ENCODE measurements around the gene ACOD1.
"Not testable (repeated sequence)": the region's sequence is repeated elsewhere in the genome, so short reads cannot be mapped to it uniquely, and the experiment has no call there.

Gene ACOD1

DNA sequence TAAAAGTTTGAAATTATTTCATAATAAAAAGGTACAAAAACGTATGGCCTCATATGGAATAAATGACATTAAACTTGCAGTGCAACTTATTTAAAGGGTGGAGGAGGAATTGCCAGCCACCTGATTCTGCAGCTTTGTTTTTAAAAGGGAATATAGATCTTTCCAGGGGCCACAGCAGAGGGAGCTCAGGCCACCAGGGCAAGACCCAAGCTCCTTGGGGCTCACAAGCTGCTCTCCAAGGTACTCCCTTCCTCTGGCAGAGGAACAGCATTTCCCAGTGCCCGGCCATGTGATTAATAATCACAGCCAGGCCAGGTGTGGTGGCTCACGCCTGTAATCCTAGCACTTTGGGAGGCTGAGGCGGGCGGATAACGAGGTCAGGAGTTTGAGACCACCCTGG is 6.2 kb downstream of the ACOD1 start:
- no peak for DNase-seq

DNA sequence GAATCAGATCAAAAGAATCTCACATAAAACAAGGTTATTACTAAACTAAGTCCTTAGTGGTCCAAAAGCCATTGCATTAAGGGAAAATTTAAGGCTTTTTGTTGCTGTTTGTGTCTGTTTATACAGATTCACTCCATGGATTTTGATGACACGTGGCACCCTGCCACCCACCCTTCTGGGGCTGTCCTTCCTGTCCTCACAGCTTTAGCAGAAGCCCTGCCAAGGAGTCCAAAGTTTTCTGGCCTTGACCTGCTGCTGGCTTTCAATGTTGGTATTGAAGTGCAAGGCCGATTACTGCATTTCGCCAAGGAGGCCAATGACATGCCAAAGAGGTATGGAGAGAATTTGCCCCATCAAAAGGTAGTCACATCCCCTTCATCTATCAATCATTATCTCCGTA is 6.9 kb downstream of the ACOD1 start:
- no peak for DNase-seq

DNA sequence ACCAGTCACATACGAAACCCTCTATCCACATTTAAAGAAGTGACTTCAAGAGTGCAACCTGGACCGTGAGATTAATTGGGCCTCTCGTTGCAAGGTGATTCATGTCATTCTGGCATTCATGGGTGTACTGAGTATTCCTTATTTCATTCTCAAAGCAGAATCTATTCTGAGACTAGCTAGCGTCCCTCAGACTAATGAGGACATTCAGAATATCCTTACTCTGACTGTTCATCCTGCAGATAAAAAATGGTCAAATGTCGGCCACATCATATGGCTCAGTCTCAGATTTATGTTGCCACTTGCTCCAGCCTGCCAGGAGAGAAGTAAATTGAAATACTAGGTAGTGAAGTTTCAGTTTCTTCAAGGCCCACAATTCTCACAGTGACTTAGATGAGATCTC is 7.3 kb downstream of the ACOD1 start:
- DNase-seq: no peak

DNA sequence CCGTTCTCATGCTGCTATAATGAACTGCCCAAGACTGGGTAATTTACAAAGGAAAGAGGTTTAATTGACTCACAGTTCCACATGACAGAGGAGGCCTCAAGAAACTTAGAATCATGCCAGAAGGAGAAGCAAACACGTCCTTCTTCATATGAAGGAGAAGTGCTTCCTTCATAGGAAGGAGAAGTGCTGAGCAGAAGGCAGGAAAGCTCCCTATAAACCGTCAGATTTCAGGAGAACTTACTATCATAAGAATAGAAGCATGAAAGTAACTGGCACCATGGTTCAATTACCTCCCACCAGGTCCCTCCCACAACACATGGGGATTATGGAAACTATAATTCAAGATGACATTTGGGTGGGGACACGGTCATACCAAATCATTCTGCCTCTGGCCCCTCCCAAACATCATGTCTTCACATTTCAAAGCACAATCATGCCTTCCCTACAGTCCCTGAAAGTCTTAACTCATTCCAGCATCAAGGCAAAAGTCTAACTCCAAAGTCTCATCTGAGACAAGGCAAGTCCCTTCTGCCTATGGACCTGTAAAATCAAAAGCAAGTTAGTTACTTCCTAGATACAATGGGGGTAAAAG is 10.6 kb downstream of the ACOD1 start:
- no peak for DNase-seq

DNA sequence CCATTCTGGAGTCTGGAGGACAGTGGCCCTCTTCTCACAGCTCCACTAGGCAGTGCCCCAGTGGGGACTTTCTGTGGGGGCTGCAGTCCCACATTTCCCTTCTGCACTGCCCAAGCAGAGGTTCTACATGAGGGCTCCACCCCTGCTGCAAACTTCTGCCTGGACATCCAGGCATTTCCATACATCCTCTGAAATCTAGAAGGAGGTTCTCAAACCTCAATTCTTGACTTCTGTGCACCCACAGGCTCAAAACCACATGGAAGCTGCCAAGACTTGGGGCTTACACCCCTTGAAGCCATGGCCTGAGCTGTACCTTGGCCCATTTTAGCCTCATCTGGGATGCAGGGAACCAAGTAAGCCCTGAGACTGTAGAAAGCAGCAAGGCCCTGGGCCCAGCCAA is 11.4 kb downstream of the ACOD1 start:
- DNase-seq: not testable (repeated sequence)

DNA sequence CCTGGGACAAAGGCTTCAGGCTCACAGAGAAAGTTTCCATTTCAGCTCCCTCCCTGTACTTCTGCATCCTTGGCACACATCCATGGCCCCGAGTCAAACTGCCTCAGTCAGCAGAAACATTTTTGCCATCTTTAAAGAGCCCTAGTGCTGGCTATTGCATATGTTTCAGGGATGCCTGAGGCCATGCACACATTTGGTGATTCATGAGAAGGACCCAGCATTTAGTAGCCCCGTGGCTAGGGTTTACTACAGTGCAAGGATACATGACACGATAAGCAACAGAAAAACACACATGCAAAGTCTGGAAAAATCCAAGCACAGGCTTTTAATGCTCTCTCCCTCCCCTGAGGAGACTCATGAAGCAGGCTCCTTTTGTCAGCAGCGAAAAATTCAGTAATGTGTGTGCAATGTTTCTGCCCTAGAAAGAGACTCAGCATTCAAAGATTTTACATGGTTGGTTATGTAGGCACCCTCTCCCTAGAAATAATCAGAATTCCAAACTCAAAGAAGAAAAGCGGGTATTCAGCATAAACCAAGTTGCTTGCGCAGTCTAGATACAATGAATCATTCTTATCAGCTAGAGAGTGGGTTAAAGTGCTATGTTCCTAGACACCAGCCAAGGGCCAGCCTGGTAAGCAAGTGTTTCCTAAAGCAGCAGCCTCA is 17.6 kb downstream of the ACOD1 start:
- DNase-seq: no peak

DNA sequence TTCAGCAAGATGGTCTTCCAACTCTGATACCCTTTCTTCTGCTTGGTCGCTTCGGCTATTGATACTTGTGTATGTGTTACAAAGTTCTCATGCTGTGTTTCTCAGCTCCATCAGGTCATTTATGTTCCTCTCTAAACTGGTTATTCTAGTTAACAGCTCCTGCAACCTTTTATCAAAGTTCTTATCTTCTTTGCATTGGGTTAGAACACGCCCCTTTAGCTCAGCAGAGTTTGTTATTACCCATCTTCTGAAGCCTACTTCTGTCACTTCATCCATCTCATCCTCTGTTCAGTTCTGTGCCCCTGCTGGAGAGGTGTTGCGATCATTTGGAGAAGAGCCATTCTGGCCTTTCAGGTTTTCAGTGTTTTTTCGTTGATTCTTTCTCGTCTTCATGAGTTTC is 18.7 kb downstream of the ACOD1 start:
- DNase-seq: no peak

DNA sequence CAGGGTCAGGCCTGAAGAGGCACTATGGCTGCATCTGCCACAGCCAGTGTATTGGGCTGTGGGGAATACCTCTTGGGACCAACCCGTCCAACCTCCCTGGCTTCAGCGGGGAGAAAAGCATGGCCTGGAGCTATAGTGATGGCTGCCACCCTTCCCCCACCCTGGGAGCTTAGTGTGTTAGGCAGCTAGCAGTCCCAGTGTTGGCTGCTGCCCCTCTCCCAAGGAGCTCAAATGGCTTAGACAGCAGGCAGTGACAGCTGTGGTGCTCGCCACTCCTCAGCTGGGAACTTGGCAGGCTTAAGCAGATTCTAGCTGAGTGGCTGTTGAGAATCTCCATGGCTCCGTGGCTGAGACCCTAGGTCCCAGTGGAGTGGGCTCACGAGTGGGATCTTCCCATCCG is 19.7 kb downstream of the ACOD1 start:
- DNase-seq: no peak

DNA sequence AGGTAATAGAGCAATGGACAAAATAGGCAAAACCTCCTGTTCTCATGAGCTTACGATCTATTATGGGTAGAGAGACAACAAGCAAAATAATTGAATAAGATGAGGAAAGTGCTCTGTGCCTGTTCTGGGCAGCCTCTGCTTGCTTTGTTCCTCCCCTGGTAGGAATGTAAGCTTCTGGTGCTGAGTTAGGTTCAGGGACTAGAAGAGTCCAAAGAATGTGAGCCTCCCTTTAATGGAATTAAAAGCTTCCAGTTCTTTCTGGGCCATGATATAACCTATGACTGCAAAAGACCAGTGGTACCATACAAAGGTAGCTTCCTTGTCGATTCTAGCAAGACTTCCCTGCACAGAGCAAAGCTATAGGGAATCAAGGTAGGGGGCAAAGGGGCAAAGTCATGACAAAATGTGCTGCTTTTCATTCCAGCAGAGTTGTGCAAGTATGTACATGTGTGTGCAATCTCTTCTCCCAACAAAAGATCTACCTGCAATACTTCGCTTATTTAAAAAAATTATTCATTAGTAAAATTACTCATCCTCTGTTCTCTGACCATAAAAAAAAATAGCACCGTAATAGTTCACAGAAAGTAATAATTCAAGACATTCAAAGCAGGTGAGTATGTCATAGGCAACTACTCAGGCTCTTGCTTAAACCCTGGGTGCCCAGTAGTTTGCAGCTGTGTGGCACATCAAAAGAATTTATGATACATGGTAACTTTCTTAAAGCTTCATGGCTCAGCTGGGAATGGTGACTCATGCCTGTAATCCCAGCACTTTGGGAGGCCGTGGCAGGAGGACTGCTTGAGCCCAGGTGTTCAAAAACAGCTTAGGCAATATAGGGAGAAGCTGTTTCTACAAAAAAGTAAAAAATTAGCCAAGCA is 21.4 kb downstream of the ACOD1 start:
- DNase-seq: no peak

DNA sequence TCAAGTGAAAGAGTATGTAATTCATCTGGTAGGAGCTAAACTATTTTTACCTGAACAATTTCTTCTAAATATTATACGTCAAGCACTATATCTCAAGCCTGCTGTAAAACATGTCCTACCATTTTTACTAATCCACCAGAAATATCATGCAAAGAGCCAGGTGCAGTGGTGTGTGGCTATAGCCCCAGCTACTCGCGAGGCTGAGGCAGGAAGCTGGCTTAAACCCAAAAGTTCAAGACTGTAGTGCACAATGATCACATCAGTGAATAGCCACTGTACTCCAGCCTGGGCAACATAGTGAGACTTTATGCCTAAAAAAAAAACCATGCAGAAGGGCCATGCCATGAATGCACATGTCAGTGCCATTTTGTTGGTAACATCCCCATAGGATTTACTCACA is 22.9 kb downstream of the ACOD1 start:
- DNase-seq: no peak

DNA sequence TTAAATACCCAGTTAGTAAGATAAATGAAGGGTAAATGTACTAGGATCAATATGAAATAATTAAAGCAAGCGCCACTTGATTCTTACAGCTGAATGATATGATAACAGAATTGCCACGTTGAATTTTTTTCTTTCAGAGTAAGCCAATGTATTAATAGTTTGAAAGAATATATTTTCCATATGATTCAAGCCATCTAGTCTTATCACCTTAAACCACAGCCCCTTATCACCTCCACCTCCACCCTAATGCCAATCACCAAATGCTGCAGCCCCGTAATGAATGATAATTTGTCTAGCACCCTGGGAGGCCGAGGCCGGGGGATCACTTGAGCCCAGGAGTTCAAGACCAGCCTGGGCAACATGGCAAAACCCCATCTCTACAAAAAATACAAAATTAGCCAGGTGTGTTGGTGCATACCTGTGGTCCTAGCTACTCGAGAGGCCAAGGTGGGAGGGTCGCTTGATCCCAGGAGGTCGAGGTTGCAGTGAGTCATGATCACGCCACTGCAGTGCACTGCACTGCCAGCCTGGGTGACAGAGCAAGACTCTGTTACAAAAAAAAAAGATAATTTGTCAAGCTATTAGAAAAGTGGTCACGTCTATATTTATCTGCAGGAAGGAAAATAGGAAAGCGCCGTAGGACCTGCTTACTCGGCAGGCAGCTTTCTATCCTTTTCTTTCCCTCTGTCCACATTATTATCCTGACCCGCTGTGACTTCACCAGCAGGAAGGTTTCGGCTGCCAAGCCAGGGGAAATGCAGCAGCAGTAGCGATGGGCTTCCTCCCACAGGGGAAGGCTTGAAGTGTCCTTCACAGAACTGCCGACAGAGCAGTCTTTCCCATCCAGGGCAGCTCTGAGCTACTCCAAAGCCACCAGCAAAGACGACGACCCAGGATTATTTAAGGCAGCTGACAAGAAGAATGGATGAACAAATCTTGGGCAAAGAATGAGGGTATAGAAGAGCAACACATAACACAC is 23.8 kb downstream of the ACOD1 start:
- DNase-seq: no peak

DNA sequence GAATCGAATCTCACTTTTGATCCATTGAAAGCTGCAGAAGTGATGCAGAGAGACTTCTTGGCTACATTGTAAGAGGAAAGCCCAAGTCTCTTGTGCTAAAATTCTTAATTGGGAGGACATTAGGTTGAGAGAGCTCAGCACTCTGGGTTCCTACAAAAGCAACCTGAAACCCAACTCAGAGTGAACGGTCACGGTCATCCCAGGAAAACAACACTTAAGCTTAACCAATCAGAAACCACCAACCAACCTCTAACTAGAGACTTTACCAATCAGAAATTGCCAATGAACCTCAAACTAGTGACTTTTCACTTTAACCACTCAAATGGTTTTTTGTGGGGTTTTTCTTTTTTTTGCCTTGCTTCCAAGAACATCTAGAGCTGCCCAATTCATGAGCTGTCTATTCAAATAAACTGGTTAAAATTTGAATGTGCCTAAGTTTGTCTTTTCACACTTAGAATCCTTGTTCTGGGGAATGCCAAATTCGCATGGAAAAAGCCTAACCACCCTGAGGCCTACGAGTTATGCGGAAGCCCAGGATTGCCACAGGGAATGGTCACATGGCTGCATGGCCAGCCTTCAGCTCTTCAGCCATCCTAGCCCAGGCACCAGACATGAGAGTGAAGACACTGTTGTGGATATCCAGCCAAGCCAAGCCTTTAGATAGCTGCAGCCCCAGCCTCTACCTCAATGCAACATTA is 25.8 kb downstream of the ACOD1 start:
- no peak for DNase-seq

DNA sequence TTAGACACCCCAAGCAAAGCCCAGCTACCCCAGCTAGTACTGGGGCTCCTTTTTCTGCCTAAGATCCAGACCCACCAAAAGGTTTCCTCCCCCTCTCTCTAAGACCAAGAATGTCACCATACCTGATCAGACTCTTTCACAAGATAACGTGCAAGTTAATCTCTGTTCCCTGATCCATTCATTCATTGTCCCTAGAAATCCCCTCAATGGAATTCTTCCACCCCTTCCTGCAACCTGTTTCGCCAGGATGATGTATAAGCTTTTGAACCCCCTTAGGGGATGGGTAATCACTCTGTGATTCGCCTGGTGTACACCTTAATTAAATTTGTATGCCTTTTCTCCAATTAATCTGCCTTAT is 26.3 kb downstream of the ACOD1 start:
- DNase-seq: no peak

DNA sequence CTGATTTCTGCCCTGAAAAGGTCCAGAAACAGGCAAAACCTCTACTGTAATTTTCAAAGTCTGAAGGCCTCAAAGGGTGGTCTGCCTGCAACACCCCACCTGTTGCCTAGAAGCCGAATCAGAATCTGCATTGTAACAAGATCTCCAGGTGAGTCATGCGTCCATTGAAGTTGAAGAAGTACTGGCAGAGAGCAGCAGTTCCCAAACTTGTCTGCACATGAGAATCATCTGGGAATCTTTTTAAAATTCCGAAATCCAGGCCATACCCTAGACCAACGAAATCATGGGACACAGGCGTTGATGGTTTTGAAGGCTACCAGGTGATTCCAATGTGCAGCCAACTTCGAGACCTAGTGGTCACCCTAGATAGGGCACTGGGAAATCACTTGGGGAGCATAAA is 27.6 kb downstream of the ACOD1 start:
- no peak for DNase-seq

DNA sequence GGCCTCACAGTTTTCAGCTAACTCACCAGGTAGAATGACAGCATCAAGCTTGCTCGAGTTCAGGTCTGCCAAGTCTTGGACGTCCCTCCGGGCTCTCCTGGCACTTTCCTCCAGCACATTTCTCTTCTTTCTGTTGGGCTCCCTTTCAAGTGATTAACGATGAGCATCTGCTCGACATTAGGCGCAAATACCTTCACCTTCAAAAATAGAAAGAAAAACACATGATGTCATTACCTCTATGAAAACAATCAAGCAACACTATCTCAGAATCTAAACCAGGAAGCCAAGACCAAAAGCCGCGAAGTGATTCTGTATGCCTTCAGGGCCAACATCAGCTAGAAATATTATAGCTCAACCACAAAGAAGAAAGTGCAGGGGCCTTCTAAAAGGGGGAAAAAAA is 28.2 kb downstream of the ACOD1 start:
- DNase-seq: peak in 1 of 2 donors; percentile 43

DNA sequence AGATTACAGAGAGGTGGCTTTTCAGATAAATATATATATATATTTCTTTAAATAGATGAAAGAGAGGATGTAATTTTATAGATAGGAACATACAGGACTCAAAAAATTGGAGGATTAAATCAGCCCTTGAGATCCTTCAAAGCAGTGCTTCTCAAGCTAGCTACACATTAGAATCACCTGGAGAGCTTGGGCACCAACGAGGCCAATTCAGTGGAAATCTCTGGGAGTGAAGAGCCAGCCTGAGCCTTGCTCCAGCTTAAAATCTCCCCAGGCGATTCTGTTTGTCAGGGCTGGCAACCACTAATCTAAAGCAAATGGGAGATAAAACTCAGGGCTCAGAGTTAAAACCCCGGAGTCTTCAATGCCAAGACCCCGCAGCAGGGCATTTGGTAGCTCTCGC is 28.6 kb downstream of the ACOD1 start:
- DNase-seq: no peak

DNA sequence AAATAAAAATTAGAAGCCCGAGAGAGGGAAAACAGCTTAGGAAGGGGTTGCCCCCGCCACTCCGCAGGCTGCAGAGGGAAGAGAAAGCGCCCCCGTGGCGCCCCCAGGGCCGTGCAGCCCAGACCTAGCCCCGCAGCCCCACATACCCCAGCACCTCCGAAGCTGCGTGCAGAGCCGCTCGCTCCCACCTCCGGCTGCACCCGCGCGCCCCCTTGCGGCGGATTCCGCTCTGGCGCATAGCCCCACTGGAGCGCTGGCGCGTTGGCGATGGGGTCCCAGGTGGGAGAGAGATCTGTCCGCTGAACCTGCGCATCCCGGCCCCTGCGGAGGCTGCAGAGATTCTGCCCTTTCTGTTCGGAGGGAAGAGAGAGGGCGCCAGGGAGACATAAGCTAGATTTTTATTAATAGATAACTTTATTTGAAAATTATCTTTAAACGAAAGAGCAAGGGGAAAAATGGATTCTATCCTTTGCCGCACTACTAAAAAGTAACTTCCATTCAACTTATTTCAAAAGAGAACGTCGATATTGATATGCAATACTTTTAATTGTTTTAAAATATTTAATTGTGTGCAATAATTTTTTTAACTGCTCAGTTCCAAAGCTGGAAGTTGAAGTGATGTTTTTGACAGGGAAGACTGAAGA is 31.9 kb downstream of the ACOD1 start:
- peak; percentile 77 to 86 for DNase-seq

DNA sequence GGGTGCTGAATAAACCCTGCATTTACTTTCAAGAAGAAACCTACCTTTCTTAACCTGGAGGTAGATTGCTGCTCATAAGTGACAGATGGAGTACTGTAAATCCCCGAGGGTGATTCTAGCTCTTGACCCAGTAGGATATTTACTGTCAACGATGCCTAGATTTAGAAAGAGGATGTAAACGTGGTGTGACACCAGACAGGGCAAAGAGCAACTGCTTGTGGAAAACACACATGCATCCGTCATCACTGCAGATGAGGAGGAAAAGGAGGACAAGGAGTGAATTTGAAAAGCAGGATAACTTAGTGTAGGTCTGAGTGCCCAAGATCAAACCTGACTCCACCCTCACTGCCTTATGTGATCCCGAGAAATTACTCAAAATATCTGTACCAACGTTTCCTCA is 33.8 kb downstream of the ACOD1 start:
- no peak for DNase-seq

DNA sequence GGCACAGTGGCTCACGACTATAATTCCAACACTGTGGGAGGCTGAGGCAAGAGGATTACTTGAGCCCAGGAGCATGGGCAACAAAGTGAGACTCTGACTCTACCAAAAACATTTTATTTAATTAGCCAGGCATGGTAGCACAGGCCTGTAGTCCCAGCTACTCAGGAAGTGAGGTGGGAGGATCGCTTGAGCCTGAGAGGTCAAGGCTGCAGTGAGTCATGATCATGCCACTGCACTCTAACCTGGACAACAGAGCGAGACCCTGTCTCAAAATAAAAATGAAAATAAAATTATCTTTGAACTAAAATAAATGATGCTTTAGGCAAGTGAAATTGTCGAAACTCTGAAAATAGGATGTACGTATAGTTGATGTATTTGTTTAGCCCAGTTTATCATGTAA is 35.4 kb downstream of the ACOD1 start:
- no peak for DNase-seq

DNA sequence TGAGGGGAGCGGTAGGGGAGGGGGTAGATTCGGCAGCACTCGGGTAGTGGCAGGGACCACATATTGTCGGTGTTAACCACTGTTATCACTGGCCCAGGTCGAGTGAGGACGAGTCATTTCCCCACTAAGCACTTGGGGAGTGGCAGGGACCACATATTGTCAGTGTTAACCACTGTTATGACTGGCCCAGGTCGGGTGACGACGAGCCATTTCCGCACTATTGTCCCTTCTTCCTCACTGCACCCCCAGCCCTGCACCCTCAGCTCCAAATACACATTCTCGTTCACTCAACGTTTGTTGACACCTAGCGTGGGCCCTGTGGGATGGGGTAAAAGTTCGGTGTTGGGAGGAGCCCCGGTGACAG is 43.1 kb downstream of the ACOD1 start:
- DNase-seq: peak; percentile 82 to 89

DNA sequence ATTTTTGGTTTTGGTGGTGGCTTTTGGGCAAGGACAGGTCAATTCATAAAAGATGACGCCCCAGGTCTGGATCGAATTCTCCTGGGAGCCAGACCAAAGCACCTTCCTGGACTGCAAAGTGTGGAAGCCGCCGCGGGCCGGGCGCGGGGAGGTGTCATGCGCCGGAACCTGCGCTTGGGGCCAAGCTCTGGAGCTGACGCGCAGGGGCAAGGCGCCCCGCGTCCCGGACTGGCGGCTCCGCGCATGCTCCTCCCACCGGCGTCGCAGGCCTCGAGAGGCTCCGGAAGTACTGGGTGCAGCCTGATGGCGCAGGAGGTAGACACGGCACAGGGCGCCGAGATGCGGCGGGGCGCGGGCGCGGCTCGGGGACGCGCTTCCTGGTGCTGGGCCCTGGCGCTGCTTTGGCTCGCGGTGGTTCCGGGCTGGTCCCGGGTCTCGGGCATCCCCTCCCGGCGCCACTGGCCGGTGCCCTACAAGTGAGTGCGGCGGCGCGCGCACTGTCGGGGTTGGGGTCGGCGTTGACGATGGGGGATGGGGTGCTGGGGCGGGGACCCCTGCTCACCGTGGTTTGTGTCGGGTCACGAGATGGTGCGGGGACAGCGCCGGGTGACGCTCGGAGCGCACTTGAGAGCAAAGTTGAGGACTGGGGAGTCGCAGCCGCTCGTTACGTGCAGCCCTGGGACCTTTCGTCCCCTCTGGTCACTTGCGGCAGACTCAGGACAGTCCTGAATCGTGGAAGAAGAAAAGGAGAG is 43.7 kb downstream of the ACOD1 start, which contains the start of gene CLN5:
Gene CLN5 (plus strand): TSS at position 286 of the 752 bp plus-strand sequence. CDS start 18 bp downstream, at position 304.
- peak; percentile 96 for DNase-seq

Measured in CD4-positive, alpha-beta T cell treated with Interferon alpha-2 for 1 hour (primary cell).